Bone marrow (tissue), 2 donors: ENCODE measurements around the gene BORA.
"Not testable (repeated sequence)": the region's sequence is repeated elsewhere in the genome, so short reads cannot be mapped to it uniquely, and the experiment has no call there.

Experiments
- DNase-seq, 2 donors: peaks; one replicate each; lab custom pipeline; 2025; lab: John Stamatoyannopoulos, UW

The BORA gene

DNA sequence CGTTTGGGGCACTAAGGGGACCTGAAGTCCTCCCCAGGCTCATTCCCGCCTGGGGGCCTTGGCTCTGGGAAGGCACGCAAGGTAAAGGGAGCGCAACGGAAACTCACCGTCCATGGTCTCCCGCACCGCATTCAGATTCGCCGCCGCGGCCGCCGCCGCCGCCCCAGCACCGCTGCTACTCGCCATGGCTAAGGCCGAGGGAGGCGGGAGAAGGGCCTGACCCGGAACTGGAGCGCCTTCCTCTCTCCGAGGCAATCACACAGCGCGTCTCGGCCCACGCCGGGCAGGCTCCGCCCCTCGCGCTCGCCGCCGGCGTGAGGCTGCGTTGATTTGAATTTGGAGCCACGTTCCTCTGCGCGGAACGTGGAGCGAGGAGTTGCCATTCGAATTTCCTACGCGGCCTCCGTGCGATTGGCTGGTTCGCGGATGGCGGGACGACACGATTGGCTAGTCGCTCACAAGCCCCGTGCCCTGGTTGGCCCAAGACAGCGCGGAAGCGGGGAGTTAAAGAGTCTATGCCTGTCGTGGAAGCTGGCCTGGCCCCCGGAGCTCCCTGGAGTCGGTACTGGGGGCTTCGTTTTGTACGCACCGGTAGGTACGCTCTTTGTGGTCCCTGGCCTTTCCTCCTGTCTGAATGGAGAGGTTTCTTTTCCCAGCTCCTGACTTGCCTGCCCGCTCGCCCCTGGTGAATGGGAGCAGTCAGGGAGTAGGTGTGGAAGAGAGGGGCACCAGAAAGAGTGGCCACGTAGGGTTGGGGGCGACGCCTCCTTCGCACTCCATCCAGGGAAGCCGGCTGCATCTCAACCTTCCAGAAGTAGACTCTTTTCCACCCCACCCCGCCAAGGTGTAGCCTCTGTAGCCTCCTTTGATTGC, at the start of gene BORA, which contains the start of gene MZT1:
Gene BORA (plus strand): TSS at position 507 of the 873 bp plus-strand sequence. CDS start 1,018 bp downstream, outside the sequence.
Gene MZT1 (minus strand): TSS at position 213 of the 873 bp plus-strand sequence. CDS start 27 bp downstream, at position 186.
- peak; percentile 84 to 91 for DNase-seq

DNA sequence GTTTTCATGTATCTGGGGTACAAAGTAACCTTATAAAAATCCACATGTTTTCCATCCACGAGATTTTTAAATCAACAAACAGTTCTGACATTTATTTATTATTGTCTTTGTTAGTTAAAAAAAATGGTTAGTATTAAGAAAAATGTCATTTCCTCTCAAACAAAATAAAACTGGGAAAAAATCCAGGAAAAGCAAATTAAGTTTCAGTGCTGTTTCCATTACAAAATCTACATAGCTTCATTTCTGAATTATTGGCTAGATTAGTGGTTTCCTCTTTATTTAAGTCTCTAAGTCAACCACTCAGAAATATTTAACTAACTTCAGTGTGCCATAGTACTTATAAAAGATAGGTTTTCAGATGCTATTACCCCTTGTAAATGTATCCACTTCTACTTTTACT, 49.4 kb upstream of the BORA start:
- DNase-seq = no peak

DNA sequence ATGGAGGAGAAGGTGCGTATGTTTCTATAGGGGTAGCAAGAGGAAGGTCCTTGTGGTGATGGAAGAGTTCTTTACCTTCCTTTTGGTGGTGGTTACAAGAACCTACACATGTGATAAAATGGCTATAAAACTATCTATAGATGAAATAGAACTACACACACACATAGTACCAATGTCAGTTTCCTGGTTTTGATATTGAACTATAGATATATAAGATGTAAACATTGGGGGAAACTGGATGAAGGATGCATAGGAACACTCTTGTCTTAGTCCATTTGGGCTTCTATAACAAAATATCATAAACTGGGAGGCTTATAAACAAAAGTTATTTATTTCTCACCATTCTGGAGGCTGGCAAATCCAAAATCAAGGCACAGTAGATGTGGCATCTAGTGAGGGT, 47.4 kb upstream of the BORA start:
- no peak for DNase-seq

DNA sequence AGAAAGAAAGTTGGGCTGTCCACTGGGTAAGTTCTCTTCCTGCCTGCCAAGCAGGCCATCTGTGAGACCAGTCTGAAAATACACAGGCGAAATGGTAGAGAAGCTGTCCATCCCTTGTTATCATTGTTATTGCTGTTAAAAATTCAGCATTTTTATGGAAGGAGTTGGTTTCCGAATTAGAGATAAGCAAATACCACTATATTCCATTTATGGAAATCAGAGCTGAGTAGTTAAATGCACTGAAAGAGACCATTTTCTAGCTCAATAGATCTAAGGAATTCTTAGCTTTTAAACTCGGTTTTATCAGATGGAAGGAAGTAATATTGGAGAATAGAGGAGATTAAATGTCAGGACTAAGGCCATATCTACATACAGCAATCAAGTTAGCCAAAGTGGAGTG, 41.0 kb upstream of the BORA start:
- DNase-seq = no peak

DNA sequence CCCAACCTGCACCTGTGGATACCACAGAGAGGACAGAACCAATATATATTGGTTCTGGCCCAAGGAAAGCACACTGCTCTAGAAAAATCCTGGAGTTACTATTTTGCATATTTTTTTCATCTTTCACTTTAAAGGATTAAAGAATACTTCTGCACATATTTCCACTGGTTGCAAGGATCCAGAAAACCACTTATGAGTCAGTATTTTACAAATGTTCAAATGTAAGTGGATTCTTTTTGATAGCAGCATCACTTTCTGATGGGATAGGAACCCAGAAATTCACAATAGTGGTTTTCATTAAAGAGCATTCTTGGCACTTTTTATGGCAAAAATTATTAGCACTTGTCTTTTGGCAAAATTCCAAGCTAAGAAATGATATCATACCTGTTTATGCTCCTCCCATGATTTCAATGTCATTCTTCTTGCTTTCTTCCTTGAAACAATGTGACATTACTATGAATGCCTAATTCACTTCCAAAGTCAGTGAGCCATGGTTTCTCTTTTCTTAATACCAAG, 38.5 kb upstream of the BORA start:
- DNase-seq = no peak

DNA sequence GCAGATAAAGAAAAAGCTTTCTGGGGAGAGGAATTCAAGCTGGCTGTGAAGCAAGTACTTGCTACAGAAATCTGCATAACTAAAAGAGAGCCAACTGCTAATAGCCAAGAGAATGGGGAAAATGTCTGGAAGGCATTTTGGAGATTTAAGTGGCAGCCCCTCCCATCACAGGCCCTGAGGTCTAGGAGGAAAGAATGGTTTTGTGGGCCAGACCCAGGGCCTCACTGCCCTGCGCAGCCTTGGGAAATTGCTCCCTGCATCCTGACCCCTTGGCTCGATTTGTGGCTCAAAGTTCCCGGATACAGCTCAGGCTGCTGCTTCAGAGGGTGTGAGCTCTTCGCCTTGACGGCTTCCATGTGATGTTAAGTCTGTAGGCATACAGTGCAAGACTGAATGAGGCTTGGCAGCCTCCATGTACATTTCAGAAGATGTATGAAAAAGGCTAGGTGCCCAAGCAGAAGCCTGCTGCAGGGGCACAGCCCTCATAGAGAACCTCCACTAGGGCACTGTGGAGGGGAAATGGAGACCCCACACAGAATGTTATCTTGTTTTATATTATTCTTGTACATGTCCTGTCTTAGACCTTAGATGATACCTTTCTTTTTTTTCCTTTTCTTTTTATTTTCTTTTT, 34.7 kb upstream of the BORA start:
- no peak for DNase-seq

DNA sequence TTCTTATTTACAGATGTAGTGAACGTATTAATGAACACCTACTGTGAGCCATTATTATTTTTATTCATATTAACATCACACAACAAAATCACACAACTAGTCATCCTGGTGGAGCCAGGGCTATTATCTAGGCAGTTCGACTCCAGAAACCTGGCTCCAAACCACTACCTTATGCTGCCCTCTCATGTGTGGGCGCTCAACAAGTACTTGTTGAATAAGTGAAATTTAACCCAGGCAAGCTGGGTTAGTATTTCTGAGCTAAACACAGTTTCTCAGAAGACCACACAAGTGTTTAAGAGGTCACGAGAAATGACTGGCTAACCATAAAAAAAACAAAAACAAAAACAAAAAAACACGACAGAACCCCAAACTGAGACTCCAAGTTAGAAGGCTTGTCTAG, 33.9 kb upstream of the BORA start:
- DNase-seq = no peak

DNA sequence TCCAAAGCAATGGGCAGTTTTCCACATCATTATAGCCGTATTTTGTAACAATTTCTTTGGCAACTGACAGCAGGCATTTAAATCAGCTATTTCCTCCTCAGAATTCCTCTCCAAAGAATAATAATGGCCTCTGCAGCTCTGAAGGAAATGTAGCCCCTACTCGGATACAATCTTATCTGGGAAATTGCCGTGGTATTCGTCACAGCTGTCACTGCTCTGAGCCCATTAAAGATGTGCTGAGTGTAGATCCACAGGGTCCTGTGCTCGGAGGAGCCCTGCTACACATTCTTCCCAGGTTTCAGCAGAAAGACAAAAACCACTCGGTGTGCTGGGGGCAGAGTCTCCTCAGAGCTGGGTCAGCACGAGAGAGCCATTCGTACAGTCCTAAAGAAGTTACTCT, 33.4 kb upstream of the BORA start:
- DNase-seq = no peak

DNA sequence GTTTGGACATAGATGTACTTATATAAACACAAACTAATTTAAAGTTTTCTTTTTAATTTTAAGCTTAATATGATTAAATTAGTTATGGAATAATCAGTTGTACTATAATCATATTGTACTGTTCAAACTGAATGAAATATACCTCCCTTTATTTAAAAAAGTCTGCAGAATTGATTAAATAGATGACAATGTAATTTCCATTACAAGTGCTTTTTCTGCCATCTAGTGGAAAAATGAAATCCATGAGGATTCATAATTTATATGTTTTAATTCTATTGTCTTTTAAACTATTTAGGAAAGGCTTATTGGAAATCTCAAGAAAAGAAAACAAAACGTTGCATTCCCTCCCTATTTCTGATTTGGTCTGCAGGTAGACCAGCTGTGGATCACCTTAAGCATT, 31.1 kb upstream of the BORA start:
- no peak for DNase-seq

DNA sequence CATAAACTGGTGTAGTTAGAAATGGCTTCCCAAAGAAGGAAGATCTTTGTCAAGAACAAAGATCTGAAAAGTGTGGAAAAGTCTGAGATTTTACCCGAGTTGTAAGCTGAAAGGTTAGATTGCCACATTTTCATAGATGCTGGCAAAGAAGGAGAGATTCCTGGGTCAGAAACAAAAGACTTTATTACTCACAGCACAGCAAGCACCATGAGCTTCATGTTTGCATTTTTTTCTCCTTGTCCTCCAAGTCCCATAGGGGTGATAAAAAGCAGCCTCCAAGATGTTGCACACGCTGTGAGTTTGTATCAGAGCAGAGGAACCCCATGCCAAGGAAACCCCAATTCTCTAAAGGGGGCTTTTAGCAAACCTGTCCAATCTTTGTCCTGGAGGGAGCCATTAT, 29.6 kb upstream of the BORA start:
- no peak for DNase-seq

DNA sequence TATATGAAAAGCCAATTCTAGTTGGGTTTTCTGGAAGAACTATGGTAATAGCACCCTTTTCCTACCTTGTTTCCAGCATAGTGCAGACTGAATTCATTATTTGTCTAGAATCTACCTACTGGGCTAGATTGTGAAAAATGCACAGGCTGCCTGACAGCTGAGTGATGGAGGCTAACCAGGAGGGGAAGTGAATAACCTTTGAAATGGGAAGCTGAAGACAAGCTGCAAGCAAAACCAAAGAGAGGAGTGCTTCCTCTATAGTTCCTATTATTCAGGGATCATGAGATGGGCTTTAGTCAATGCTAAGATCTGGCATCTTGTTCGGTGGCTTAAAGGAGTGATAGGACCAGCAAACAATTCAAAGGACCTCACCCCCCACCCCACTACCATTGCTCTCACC, 27.2 kb upstream of the BORA start:
- DNase-seq = peak in 1 of 2 donors; percentile 40

DNA sequence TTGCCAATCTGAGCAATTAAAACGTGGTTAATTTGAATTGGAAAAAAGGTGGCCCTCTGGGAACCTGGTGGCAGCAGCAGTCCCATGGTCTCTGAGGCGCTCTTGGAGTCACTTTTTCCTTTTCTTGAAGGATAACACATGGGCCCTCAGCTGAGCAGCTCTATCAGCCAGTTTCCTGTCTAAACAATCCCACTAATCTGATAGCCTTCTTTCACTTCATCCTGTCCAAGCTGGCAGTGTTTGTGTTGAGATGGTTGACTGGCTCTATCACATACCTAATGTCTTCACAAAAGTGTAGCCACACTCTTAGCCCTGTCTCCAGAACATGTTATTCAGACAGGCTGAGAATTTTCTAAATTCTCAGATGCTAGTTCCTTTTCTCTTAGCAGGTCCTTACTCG, 10.9 kb upstream of the BORA start:
- DNase-seq = no peak

DNA sequence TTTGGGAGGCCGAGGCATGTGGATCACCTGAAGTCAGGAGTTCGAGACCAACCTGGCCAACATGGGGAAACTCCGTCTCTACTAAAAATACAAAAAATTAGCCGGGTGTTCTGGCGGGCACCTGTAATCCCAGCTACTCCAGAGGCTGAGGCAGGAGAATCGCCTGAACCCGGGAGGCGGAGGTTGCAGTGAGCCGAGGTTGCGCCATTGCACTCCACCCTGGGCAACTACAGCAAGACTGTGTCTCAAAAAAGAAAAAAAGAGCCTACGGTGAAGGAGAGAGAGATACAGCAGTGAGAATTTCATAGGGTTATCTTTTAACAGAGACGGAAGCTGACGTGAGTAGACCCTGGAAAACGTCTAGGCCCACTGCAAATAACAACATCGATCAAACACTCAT, 1.5 kb upstream of the BORA start:
- not testable (repeated sequence) for DNase-seq

DNA sequence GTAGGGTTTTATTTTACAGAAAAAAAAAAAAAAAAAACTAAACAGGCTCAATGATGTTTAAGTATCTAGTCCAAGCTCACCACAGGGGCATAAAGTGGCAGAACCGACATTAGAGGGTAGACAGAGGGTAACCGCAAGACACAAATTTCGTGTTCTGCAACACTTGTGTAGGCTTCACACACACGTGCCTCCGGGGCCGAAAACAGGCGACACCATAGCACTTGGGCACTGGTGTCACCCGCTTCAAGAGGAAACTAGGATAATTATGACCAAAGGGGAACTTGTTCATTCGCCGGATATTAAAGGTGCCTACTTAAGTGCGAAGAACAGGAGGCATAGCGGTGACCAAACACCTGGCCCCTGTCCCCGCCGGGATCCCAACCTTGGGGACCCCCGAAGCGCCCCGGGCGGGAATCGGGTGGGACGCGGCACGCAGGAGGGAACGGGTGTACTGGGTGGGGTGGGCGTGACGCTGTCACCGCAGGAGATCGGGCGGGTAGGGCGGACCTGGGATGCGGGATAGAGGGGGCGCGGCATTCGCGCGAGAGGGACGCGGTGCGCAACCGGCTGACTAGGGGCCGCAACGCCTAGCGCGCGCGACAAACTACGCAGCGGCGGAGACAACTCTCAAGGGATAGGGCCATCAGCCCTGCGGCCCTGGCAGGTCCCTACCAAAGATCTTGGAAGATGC, 852 bp upstream of the BORA start:
- no peak for DNase-seq

DNA sequence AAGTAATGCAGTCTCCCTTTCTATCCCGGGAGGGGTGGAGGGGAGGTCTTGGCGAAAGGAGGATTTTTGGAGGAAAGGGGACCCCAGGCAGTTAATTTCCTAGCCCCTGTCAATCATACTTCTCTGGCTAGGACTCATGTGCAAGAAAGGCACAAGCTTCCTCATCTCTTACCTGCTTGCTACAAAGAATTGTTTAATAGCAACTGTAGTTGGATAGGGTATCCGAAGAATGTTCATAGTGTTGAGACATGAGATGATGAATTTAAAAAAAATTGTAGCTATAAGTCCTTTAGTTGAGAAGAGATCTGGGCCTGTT, 525 bp downstream of the BORA start:
- DNase-seq = no peak

DNA sequence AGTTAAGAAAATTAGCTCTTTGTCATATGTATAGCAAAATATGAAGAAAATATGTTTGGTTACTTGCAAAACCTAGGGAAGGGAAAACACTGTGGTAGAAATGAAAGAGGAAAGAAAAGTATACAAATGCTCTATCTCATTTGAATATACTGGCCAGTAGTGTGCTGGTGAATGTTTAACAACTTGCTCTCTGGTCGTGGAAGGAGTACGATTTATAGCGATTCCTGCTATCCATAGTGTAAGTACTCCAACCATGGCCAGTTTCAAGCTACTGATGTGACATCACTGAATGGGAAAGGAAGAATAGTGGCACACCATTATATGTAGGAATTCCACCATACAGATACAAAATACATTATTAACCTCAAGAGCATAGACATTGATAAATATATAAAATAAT, 9.3 kb downstream of the BORA start:
- DNase-seq = no peak

DNA sequence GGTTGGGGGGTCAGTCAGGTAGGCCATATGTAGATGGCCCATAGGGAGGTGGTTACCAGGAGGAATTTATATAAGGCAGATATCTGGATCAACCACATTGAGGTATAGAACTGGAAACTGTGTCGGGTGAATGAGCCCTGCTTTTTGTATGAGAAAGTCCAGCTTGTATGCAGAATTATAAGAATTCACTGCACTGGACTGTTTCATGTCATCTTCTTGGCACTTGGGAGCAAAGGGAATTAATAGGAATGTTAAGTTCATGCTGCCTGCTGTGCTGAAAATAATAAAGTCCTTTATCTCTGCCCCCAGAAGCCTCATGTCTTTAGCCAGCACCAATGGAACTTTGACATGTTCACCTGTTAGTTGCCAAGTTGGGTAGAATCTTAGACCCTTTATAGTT, 12.3 kb downstream of the BORA start:
- DNase-seq = no peak

DNA sequence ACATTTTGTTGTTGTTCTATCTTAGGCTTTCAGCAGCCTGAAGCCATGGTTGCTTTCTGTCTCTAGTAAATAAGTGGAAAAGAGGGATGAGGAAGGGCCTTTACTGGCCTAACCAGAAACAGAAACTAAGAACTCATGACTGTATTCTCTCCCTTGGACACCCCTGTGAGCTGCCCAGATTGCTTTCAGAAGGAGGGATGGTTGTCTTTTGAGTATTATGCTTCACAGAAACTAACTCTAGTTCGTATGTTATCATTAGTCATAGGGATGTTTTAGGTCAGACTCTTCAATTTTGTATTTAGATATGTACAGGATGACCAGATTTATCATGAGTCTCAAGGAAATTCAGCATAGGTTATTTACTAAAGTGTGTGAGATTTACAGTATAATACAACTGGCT, 17.5 kb downstream of the BORA start:
- no peak for DNase-seq

DNA sequence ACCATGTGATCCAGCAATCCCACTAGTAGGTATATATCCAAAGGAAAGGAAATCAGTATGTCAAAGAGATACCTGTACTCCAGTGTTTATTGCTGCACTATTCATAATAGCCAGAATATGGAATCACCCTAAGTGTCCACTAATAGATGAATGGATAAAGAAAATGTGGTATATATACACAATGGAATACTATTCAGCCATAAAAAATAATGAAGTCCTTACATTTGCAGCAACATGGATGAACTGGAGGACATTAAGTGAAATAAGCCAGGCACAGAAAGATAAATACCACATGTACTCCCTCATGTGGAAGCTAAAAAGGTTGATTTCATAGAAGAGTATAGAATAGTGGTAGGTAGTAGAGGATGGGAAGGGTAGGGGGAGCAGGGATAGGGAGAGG, 23.5 kb downstream of the BORA start:
- no peak for DNase-seq

DNA sequence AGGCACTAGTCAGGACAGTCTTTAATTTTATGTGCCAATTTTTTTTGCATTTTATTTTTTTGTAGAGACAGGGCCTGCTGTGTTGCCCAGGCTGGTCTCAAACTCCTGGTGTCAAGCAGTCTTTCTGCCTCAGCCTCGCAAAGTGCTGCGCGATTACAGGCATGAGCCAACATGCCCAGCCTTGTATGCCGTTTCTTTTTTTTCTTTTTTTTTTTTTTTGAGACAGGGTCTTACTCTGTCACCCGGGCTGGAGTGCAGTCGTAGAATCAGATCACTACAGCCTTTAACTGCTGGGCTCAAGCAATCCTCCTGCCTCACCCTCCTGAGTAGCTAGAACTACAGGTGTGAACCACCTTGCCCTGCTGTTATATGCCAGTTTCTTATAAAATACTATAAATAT, 26.4 kb downstream of the BORA start:
- no peak for DNase-seq

DNA sequence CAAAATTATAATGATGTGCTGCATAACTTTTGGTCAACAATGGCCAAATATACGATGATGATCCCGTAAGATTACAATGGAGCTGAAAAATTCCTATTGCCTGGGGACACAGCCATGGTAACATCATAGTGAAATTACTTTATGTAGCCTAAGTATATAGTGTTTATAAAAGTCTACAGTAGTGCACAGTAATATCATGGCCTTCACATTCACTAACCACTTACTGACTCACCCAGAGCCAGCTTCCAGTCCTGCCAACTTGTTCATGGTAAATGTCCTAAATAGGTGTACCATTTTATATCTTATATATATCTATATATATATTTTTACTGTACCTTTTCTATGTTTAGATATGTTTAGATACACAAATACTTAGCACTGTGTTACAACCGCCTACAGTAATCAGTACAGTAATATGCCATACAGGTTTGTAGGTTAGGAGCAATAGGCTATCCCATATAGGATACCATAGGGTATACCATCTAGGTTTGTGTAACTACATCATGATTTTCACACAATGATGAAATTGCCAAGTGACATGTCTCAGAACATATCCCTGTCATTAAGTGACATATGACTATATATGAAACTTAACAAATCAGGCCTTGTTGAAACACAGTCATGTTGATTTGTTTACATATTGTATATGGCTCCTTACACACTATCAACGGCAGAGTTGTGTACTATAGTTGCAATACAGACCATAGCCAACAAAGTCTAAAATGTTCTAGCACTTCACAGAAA, 30.2 kb downstream of the BORA start:
- no peak for DNase-seq

DNA sequence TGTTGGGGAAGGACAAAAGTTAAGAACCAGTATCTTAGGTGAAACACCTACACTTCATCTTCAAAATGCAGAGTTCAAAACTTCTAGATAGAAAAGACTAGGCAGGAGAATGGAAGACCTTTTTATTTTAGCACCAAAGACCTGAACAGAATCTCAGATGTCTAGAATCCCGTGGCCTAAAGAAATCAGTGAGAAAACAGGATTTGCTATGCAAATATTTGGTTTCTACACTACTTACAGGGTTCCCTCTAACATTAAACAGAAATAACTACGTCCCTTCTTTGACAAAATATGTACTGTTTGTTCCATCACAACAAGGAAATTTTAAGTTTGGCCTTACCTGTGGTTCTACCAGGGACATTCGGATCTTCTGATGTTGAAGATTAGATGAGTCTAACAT, 32.5 kb downstream of the BORA start:
- DNase-seq = no peak
